Lung (tissue), 12 donors: ENCODE data around the gene ZNF536. TPM values are rescaled to one million over a fixed set of nuclear protein-coding genes. Genes with fewer than 3 reads are reported as not detected.

Source experiments
- ATAC-seq: fragments of 200-7000 bp; cut with Tn5 transposase; one replicate; pipeline ENCODE4 v1.9.1; 2020; ENCODE audit warnings: moderate number of reproducible peaks; ENCODE audit not compliant: insufficient read depth, low FRiP score
- DNase-seq, 3 donors: peaks; one replicate each; pipeline ENCODE4 v3.0.0-alpha.2; 2013 to 2017
- H3K27ac ChIP-seq, 2 donors: one replicate each; pipeline ENCODE4 v1.5.1; 2013; ENCODE audit warnings: mild to moderate bottlenecking in 2 of 2, moderate library complexity in 2 of 2, control low read depth in 1 of 2, inconsistent platforms in 1 of 2, low read depth in 1 of 2, low read length in 1 of 2
- H3K27me3 ChIP-seq, 3 donors: one replicate each; pipeline ENCODE4 v1.5.1; 2013; ENCODE audit warnings: low read length in 2 of 3; ENCODE audit not compliant: control insufficient read depth in 3 of 3, insufficient read depth in 3 of 3
- H3K36me3 ChIP-seq, 4 donors: one replicate each; pipeline ENCODE4 v1.5.1; 2013; ENCODE audit warnings: low read length in 4 of 4, mild to moderate bottlenecking in 1 of 4, moderate library complexity in 1 of 4; ENCODE audit not compliant: control insufficient read depth in 4 of 4, insufficient read depth in 4 of 4
- H3K4me1 ChIP-seq, 5 donors: one replicate each; pipeline ENCODE4 v1.5.1; 2013; ENCODE audit warnings: low read length in 5 of 5, mild to moderate bottlenecking in 2 of 5, moderate library complexity in 1 of 5; ENCODE audit not compliant: control insufficient read depth in 5 of 5, insufficient read depth in 5 of 5
- H3K4me3 ChIP-seq: one replicate; pipeline ENCODE4 v1.5.1; 2013; ENCODE audit warnings: mild to moderate bottlenecking, control low read depth, moderate library complexity
- H3K9ac ChIP-seq, 2 donors: one replicate each; pipeline ENCODE4 v1.5.1; 2013; ENCODE audit warnings: low read length in 2 of 2, control low read depth in 1 of 2; ENCODE audit not compliant: insufficient read depth in 1 of 2
- H3K9me3 ChIP-seq, 4 donors: one replicate each; pipeline ENCODE4 v1.5.1; 2013; ENCODE audit warnings: low read length in 3 of 4, mild to moderate bottlenecking in 1 of 4, moderate library complexity in 1 of 4; ENCODE audit not compliant: control insufficient read depth in 4 of 4, insufficient read depth in 3 of 4
- CTCF ChIP-seq: IDR thresholded peaks from 2 replicates; pipeline ENCODE4 v1.5.1; 2012; ENCODE audit warnings: mild to moderate bottlenecking; ENCODE audit errors: control extremely low read depth, extremely low read depth
- WGBS, 2 donors: extraction: QIAGEN DNeasy Blood & Tissue Kit; methylation state at CpG; one replicate each; pipeline ENCODE4 v1.1.7; 2013; 5-methylcytosine and 5-hydroxymethylcytosine counted together
- polyA plus RNA-seq, 2 donors: library from polyadenylated mRNA; stranded (reverse); fragments of 200-250 nt; gene quantifications; one replicate each; pipeline ENCODE4 v1.2.1, GENCODE V29; 2013
- total RNA-seq, 2 donors: library from RNA; depleted of rRNA in 1 of 2; stranded (reverse); fragments of >200 nt in 1 of 2; gene quantifications; one replicate each; pipeline ENCODE4 v1.2.1, GENCODE V29; 2014 to 2021
- donor health status: control.
- donor health status: control.
- donor health status: Bipolar disorder and iron deficiency.
- donor health status: healthy.
- donor health status: DM: yes; HTN: yes; CAD: no.

The ZNF536 gene
- total and polyA plus RNA-seq, 4 donors: 0.07 to 5.6 (median 0.21) TPM

GRCh38 chr19:30434797-30435594 is 62.8 kb downstream of the ZNF536 start:
- Histone ChIP-seq H3K4me3 (no peak overlapping the region), H3K9me3 (peaks cover 0 to 7% (median 0%) of the 10 kb centered on the region in 4 donors), H3K27me3 (no peaks in the 10 kb centered on the region), H3K27ac (no peak overlapping the region), H3K36me3 (no peaks in the 10 kb centered on the region), H3K9ac (peak overlapping the region in 1 of 2 donors; percentile 14), H3K4me1 (peaks cover 0 to 5% (median 0%) of the 10 kb centered on the region in 5 donors)
- DNase-seq (peak in 1 of 3 donors; percentile 13), ATAC-seq (no peak)
- TF ChIP-seq CTCF: no peak
- WGBS, 2 donors: 88 to 91% methylated on average over 4 of the region's 4 CpGs

GRCh38 chr19:30437869-30438268 is 65.7 kb downstream of the ZNF536 start:
- no peak overlapping the region for H3K9ac ChIP-seq
- peaks cover 0 to 7% (median 0%) of the 10 kb centered on the region in 4 donors for H3K9me3 ChIP-seq
- no peak for DNase-seq
- no peak for ATAC-seq
- H3K27ac ChIP-seq: no peak overlapping the region
- H3K36me3 ChIP-seq: no peaks in the 10 kb centered on the region
- TF ChIP-seq CTCF: no peak
- H3K4me1 ChIP-seq: peaks cover 0 to 1% (median 0%) of the 10 kb centered on the region in 5 donors
- 57 to 64% methylated on average over 2 of the region's 2 CpGs for WGBS, 2 donors
- no peak overlapping the region for H3K4me3 ChIP-seq
- no peaks in the 10 kb centered on the region for H3K27me3 ChIP-seq

- peak in 2 of 3 donors; percentile 19 to 27 for DNase-seq
- no peaks in the 10 kb centered on the region for H3K36me3 ChIP-seq
- ATAC-seq: no peak
Measured at GRCh38 chr19:30439310-30439709, 67.1 kb downstream of the ZNF536 start.

More at GRCh38 chr19:30439310-30439709, 67.1 kb downstream of the ZNF536 start:
- peaks cover 0 to 1% (median 0%) of the 10 kb centered on the region in 5 donors for H3K4me1 ChIP-seq
- H3K4me3 ChIP-seq: no peak overlapping the region
- no peak overlapping the region for H3K9ac ChIP-seq
- no peak overlapping the region for H3K27ac ChIP-seq
- peaks cover 0 to 7% (median 0%) of the 10 kb centered on the region in 4 donors for H3K9me3 ChIP-seq
- H3K27me3 ChIP-seq: no peaks in the 10 kb centered on the region
- 71 to 75% methylated on average over 12 of the region's 12 CpGs for WGBS, 2 donors
- TF ChIP-seq CTCF: no peak
